ENCODE data around the gene PAX8. TPM values are rescaled to one million over a fixed set of nuclear protein-coding genes. Genes with fewer than 3 reads are reported as not detected.

The PAX8 gene
- total RNA-seq, 1 experiment from 2014 or later: 0.15 TPM

DNA sequence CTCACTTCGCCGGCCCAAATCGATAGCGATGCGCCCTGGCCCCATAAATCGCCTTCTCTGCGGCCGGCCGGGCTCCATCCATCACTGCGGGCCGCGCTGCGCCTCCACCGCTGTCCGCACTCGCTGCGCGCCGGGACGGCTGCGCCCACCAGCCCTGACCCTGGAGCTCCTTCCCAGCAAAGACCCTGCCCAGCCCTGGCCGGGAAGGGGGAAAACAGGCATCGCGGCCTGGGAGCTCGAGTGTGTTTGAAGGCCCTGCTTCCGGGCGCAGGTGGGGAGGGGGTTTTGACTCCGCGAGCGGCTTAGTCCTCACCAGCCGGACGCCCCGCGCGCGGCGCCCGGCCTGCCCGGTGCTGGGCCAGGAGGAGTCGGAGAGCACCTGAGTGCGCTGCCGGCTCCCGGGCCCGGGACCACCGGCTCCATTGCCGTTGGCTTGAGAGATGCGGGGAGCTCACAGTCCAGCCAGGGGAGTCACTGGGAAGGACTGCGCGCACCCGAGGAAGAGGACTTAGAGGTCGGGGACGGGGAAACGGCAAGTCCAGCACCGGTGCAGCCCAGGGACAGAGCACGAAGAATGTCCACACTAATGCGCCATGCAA, 1.1 kb downstream of the PAX8 start:
- TF ChIP-seq POLR2AphosphoS5 (IDR thresholded peaks at IDR 0.05; ENCODE audit: low read depth, low read length): no peak
- TF ChIP-seq, protein P1, sequence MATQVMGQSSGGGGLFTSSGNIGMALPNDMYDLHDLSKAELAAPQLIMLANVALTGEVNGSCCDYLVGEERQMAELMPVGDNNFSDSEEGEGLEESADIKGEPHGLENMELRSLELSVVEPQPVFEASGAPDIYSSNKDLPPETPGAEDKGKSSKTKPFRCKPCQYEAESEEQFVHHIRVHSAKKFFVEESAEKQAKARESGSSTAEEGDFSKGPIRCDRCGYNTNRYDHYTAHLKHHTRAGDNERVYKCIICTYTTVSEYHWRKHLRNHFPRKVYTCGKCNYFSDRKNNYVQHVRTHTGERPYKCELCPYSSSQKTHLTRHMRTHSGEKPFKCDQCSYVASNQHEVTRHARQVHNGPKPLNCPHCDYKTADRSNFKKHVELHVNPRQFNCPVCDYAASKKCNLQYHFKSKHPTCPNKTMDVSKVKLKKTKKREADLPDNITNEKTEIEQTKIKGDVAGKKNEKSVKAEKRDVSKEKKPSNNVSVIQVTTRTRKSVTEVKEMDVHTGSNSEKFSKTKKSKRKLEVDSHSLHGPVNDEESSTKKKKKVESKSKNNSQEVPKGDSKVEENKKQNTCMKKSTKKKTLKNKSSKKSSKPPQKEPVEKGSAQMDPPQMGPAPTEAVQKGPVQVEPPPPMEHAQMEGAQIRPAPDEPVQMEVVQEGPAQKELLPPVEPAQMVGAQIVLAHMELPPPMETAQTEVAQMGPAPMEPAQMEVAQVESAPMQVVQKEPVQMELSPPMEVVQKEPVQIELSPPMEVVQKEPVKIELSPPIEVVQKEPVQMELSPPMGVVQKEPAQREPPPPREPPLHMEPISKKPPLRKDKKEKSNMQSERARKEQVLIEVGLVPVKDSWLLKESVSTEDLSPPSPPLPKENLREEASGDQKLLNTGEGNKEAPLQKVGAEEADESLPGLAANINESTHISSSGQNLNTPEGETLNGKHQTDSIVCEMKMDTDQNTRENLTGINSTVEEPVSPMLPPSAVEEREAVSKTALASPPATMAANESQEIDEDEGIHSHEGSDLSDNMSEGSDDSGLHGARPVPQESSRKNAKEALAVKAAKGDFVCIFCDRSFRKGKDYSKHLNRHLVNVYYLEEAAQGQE (IDR thresholded peaks at IDR 0.05; ENCODE audit: insufficient read depth in 1 of 2, low read depth in 2 of 2, low read length in 1 of 2): no peak
- TF ChIP-seq, protein P2, sequence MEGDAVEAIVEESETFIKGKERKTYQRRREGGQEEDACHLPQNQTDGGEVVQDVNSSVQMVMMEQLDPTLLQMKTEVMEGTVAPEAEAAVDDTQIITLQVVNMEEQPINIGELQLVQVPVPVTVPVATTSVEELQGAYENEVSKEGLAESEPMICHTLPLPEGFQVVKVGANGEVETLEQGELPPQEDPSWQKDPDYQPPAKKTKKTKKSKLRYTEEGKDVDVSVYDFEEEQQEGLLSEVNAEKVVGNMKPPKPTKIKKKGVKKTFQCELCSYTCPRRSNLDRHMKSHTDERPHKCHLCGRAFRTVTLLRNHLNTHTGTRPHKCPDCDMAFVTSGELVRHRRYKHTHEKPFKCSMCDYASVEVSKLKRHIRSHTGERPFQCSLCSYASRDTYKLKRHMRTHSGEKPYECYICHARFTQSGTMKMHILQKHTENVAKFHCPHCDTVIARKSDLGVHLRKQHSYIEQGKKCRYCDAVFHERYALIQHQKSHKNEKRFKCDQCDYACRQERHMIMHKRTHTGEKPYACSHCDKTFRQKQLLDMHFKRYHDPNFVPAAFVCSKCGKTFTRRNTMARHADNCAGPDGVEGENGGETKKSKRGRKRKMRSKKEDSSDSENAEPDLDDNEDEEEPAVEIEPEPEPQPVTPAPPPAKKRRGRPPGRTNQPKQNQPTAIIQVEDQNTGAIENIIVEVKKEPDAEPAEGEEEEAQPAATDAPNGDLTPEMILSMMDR (IDR thresholded peaks at IDR 0.05): no peak
- no peak for TF ChIP-seq TCF7L2 (IDR thresholded peaks at IDR 0.05; ENCODE audit: low read depth, low read length)
- no peak for TF ChIP-seq SIN3A (IDR thresholded peaks at IDR 0.05; ENCODE audit: borderline replicate concordance, insufficient read depth, low read depth, low read length)
- Histone ChIP-seq H3K9me3 (ENCODE audit: control insufficient read depth, insufficient read depth, low read depth, low read length) (no peaks in the 10 kb centered on the region), H3K27ac (ENCODE audit: low read length) (no peak overlapping the region), H3K36me3 (ENCODE audit: control insufficient read depth, insufficient read depth, low read length) (no peaks in the 10 kb centered on the region), H3K27me3 (ENCODE audit: control insufficient read depth, insufficient read depth, low read length) (peaks cover 8% of the 10 kb centered on the region; the same call in 1 of the 2 replicates), H3K4me1 (ENCODE audit: control insufficient read depth, insufficient read depth, low read length) (peaks cover 8% of the 10 kb centered on the region; the same call in 1 of the 2 replicates), H3K4me3 (ENCODE audit: low read depth in 2 of 2, low read length in 2 of 2) (no peak overlapping the region)
- CTCF ChIA-PET: no interaction called here
- BruUV-seq (replicated peaks): no TSS peak
- intact Hi-C loops (cut with micrococcal nuclease; ENCODE audit: unreplicated experiment): no loop called here
- in situ Hi-C loops (cut with HindIII; ENCODE audit: low pct_unique_long_range_greater_than_20kb, low sequenced_read_pairs): no loop called here
- POLR2A ChIA-PET: no interaction called here
- DNase-seq (ENCODE audit: low read depth, low spot score): no peak
- ATAC-seq: no peak

DNA sequence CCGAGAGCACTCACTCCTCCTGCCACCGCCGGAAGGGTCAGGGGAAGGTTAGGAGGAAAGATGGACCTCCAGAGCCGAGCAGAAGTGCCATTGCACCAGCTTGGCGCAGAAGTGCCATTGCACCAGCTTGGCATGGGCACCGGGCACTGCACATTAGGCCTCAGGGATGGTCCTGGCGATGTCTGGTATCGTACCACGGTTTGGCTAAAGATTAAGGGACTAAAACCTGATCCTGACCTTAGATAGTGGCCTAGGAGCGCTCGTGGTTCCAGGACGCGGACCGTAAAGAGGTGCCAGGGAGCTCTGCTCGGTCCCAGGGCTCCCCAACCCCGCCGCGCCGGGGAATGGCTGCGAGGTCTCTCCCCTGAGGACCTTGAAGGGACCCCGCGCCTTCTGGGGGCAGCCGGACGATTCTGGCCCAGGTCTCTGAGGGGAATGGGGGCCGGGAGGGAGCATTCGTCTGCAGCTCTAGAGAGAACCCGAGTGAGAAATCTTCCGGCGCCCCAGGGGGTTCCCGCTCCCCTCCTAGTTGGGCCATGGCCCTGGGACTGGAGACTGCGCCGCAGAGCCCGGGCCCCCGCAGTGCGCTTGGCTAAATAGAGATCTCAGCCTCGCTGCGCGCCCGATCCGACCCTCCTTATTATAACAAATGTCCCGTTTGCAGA, 1.8 kb downstream of the PAX8 start:
- H3K4me1 ChIP-seq (ENCODE audit: control insufficient read depth, insufficient read depth, low read length): peaks cover 7% of the 10 kb centered on the region; the same call in 1 of the 2 replicates
- no TSS peak for BruUV-seq (replicated peaks)
- TF ChIP-seq, protein P2 (IDR thresholded peaks at IDR 0.05): no peak
- TF ChIP-seq SIN3A (IDR thresholded peaks at IDR 0.05; ENCODE audit: borderline replicate concordance, insufficient read depth, low read depth, low read length): no peak
- TF ChIP-seq, protein P1 (IDR thresholded peaks at IDR 0.05; ENCODE audit: insufficient read depth in 1 of 2, low read depth in 2 of 2, low read length in 1 of 2): no peak
- TF ChIP-seq TCF7L2 (IDR thresholded peaks at IDR 0.05; ENCODE audit: low read depth, low read length): no peak
- no peak for TF ChIP-seq POLR2AphosphoS5 (IDR thresholded peaks at IDR 0.05; ENCODE audit: low read depth, low read length)
- DNase-seq (ENCODE audit: low read depth, low spot score) (no peak), ATAC-seq (no peak)
- intact Hi-C loops (cut with micrococcal nuclease; ENCODE audit: unreplicated experiment): no loop called here
- peaks cover 9% of the 10 kb centered on the region; the same call in 1 of the 2 replicates for H3K27me3 ChIP-seq (ENCODE audit: control insufficient read depth, insufficient read depth, low read length)
- CTCF ChIA-PET: no interaction called here
- in situ Hi-C loops (cut with HindIII; ENCODE audit: low pct_unique_long_range_greater_than_20kb, low sequenced_read_pairs): no loop called here
- H3K9me3 ChIP-seq (ENCODE audit: control insufficient read depth, insufficient read depth, low read depth, low read length): no peaks in the 10 kb centered on the region
- no peak overlapping the region for H3K27ac ChIP-seq (ENCODE audit: low read length)
- POLR2A ChIA-PET: no interaction called here
- H3K36me3 ChIP-seq (ENCODE audit: control insufficient read depth, insufficient read depth, low read length): no peaks in the 10 kb centered on the region
- H3K4me3 ChIP-seq (ENCODE audit: low read depth in 2 of 2, low read length in 2 of 2): no peak overlapping the region

Data from Panc1 (cell line).